A673 (cell line): Measurements from ENCODE around the gene TOLLIP. TPM values are rescaled to one million over a fixed set of nuclear protein-coding genes. Genes with fewer than 3 reads are reported as not detected.
A peak's percentile ranks its signal among the peaks of the same experiment; 100 is the strongest.

Experiments used
- BruUV-seq: library from RNA; stranded (reverse); fragments of 400-500 nt; replicated peaks from 2 replicates; lab custom pipeline; 2021; lab: Mats Ljungman, UMichigan
- CTCF ChIA-PET: fragments of 300-600 bp; sonication (Branson Sonifier 250); formaldehyde crosslinking; loops from one replicate; lab custom pipeline; 2022; ENCODE audit warnings: antibody characterized with exemption; lab: Charles Lee
- POLR2A ChIA-PET: fragments of 300-600 bp; sonication (Branson Sonifier 250); formaldehyde crosslinking; loops from one replicate; lab custom pipeline; 2022; ENCODE audit warnings: antibody characterized with exemption; ENCODE audit not compliant: low non-redundant PET; lab: Charles Lee
- DNase-seq: peaks from one replicate; pipeline ENCODE4 v3.0.0-alpha.2; 2015; ENCODE audit warnings: low spot score
- H3K27ac ChIP-seq: fragments of 200-600 bp; sonication (generic); 2 replicates; pipeline ENCODE4 v1.5.1; 2016; ENCODE audit warnings: mixed run types, low read depth, mild to moderate bottlenecking, mixed read lengths, antibody characterized with exemption, low read length; ENCODE audit not compliant: poor library complexity, severe bottlenecking
- H3K27me3 ChIP-seq: fragments of 200-600 bp; sonication (generic); replicated peaks from 2 replicates; pipeline ENCODE4 v1.6.1; 2017; ENCODE audit warnings: mixed run types, low read depth, mild to moderate bottlenecking, mixed read lengths, antibody characterized with exemption, low read length; ENCODE audit not compliant: insufficient read depth, poor library complexity
- H3K36me3 ChIP-seq: fragments of 200-600 bp; sonication (generic); 2 replicates; pipeline ENCODE4 v1.6.1; 2016; ENCODE audit warnings: mixed run types, mild to moderate bottlenecking, mixed read lengths, antibody characterized with exemption, low read length; ENCODE audit not compliant: insufficient read depth, poor library complexity, severe bottlenecking
- H3K4me1 ChIP-seq: fragments of 200-600 bp; sonication (generic); 2 replicates; pipeline ENCODE4 v1.6.1; 2017; ENCODE audit warnings: mixed run types, mild to moderate bottlenecking, mixed read lengths, antibody characterized with exemption, low read length; ENCODE audit not compliant: insufficient read depth, poor library complexity, severe bottlenecking
- H3K4me3 ChIP-seq: fragments of 200-600 bp; sonication (generic); 2 replicates; pipeline ENCODE4 v1.5.1; 2016; ENCODE audit warnings: low read depth, mixed run types, mild to moderate bottlenecking, mixed read lengths, low read length; ENCODE audit not compliant: poor library complexity, severe bottlenecking
- H3K9me3 ChIP-seq: fragments of 200-600 bp; sonication (generic); 2 replicates; pipeline ENCODE4 v1.6.1; 2016; ENCODE audit warnings: mixed run types, low read depth, mild to moderate bottlenecking, mixed read lengths, antibody characterized with exemption, low read length; ENCODE audit not compliant: poor library complexity, severe bottlenecking
- EZH2 ChIP-seq: fragments of 200-600 bp; sonication (generic); IDR thresholded peaks from 2 replicates; pipeline ENCODE4 v1.6.1; 2017; ENCODE audit warnings: borderline replicate concordance, low read depth, mild to moderate bottlenecking, mixed read lengths, antibody characterized with exemption, low read length; ENCODE audit not compliant: poor library complexity, severe bottlenecking
- intact Hi-C: fragments of 100-400 bp; cut with micrococcal nuclease; formaldehyde crosslinking; loops from one replicate; pipeline ENCODE4 v1.10.0; 2022; ENCODE audit not compliant: unreplicated experiment
- total RNA-seq: library from RNA; stranded (reverse); gene quantifications from 2 replicates; pipeline ENCODE4 v1.2.3, GENCODE V29; 2021
- TF ChIP-seq, protein P1 (sequence below): fragments of 300-800, 200-600 bp; sonication (generic); conservative IDR thresholded peaks from 2 replicates; pipeline ENCODE4 v1.5.1; 2017; ENCODE audit warnings: low read depth, mild to moderate bottlenecking, antibody characterized with exemption, low read length, moderate library complexity, mixed read lengths

Gene TOLLIP
- total RNA-seq, 1 experiment from 2014 or later = 32.5 TPM

DNA sequence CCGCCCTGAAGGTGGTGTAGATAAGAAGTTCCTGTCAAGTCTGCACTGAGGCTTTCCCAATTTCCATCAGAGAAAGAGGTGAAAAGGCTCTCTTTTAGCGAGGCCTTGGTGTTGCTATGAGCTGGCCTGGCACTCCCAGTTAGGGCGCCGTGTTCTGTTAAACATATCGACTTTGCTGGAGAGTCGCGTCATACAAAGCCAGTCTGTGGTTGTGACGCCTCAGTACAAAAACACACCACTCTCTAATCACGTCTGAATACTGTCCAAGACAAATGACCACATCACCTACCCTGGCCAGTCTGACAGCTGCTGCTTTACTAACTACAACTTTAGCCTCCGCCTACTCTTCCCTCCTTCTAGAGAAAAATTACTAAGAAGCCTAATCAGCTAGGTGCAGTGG is 8.0 kb upstream of the TOLLIP start:
- ChIA-PET POLR2A (no interaction called here), CTCF (no interaction called here)

DNA sequence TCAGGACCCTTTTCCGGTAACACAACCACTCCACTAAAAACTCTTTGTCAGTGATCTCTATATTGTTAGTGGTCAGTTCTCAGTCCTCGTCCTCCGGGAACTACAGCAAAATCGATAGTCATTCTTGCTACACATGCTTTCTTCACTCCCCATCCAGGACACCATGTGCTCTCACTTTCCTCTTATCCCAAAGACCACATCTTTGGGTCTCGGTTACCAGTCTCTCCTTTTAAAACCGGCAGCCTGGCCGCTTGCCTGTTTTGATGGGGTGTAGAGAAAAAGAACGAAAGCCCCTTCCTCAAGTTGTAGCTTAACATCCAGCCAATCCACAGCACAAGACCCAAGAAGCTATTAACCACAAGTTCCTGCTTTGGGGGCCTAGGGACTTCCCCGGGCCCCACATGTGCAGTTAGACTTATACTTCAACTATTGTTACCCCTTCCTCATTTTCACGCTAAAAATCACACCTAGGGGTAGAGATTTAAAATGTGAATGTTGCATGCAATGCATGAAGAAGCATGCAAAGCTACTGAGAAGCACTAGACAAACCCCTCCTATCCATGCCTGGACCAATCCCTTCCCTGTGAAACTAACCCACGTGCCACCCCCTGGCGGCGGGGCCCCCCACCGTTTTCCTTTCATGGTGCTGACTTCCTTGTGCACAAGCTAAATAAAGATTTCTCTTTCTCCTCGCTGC is 1.5 kb upstream of the TOLLIP start:
- BruUV-seq = no TSS peak
- Histone ChIP-seq H3K27ac (no peak overlapping the region), H3K4me3 (peak overlapping the region; percentile 67), H3K9me3 (peaks cover 4% of the 10 kb centered on the region), H3K36me3 (no peaks in the 10 kb centered on the region), H3K27me3 (no peaks in the 10 kb centered on the region), H3K4me1 (peaks cover 9% of the 10 kb centered on the region)
- ChIA-PET POLR2A (interaction anchor here (0.6 kb wide), 1 partner anchor 788 kb away, joined by 5 read pairs; no protein-coding TSS in a partner anchor), CTCF (no interaction called here)
- TF ChIP-seq, protein P1, sequence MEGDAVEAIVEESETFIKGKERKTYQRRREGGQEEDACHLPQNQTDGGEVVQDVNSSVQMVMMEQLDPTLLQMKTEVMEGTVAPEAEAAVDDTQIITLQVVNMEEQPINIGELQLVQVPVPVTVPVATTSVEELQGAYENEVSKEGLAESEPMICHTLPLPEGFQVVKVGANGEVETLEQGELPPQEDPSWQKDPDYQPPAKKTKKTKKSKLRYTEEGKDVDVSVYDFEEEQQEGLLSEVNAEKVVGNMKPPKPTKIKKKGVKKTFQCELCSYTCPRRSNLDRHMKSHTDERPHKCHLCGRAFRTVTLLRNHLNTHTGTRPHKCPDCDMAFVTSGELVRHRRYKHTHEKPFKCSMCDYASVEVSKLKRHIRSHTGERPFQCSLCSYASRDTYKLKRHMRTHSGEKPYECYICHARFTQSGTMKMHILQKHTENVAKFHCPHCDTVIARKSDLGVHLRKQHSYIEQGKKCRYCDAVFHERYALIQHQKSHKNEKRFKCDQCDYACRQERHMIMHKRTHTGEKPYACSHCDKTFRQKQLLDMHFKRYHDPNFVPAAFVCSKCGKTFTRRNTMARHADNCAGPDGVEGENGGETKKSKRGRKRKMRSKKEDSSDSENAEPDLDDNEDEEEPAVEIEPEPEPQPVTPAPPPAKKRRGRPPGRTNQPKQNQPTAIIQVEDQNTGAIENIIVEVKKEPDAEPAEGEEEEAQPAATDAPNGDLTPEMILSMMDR = no peak
- TF ChIP-seq EZH2 = no peak
- DNase-seq = no peak
- intact Hi-C loops = no loop called here

More for the DNA sequence above, 8.0 kb upstream of the TOLLIP start:
- no peak for TF ChIP-seq EZH2
- TF ChIP-seq, protein P1 = no peak
- H3K4me1 ChIP-seq = no peaks in the 10 kb centered on the region
- H3K4me3 ChIP-seq = no peak overlapping the region
- BruUV-seq = no TSS peak
- no peaks in the 10 kb centered on the region for H3K36me3 ChIP-seq
- no peaks in the 10 kb centered on the region for H3K27me3 ChIP-seq
- intact Hi-C loops = no loop called here
- H3K27ac ChIP-seq = no peak overlapping the region
- DNase-seq = no peak
- no peaks in the 10 kb centered on the region for H3K9me3 ChIP-seq

DNA sequence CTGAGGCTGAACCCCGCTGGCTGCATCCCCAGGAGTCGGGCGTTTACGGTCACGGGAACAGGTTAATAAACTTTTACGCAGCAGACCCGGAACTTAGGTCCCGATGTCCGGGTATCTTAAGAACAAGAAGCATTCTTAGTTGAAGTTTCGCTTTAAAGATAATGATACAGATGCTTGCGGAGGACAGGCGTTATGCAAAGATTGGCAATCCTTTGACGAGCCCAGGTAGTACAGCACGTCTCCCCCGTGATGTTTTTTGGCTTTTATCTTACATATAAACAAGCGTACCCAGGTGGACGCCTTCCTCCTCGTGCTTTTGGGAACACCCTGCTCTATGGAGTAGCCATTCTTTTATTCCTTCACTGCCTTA is 871 bp upstream of the TOLLIP start:
- H3K27me3 ChIP-seq = no peaks in the 10 kb centered on the region
- peaks cover 4% of the 10 kb centered on the region for H3K9me3 ChIP-seq
- peaks cover 9% of the 10 kb centered on the region for H3K4me1 ChIP-seq
- intact Hi-C loops = no loop called here
- TF ChIP-seq, protein P1 = no peak
- TF ChIP-seq EZH2 = no peak
- peak overlapping the region; percentile 82 for H3K27ac ChIP-seq
- ChIA-PET POLR2A (no interaction called here), CTCF (no interaction called here)
- no peak for DNase-seq
- peak overlapping the region; percentile 67 for H3K4me3 ChIP-seq
- H3K36me3 ChIP-seq = no peaks in the 10 kb centered on the region
- BruUV-seq = no TSS peak
